ENCODE results near the gene TEPSIN. TPM values are rescaled to one million over a fixed set of nuclear protein-coding genes. Genes with fewer than 3 reads are reported as not detected.

TEPSIN gene
- total RNA-seq, 1 experiment from 2014 or later = 38.8 TPM

GRCh38 chr17:81183316-81183715 lies 55.5 kb downstream of the TEPSIN start:
- Histone ChIP-seq H3K18ac (ENCODE audit: insufficient read length, low read depth, low read length) (no peak overlapping the region), H3K79me1 (ENCODE audit: insufficient read depth, low read depth, low read length, poor library complexity, severe bottlenecking) (no peaks in the 10 kb centered on the region), H3K27me3 (ENCODE audit: insufficient read depth, low read length) (no peaks in the 10 kb centered on the region), H2BK15ac (ENCODE audit: low read depth, low read length) (no peak overlapping the region), H3K23ac (ENCODE audit: insufficient read length, low read depth, low read length) (no peak overlapping the region), H4K5ac (ENCODE audit: insufficient read length, low read depth, low read length) (no peak overlapping the region), H2BK12ac (ENCODE audit: insufficient read length, low read depth, low read length) (no peak overlapping the region), H3K4ac (ENCODE audit: low read depth, low read length) (no peak overlapping the region), H2AFZ (ENCODE audit: low read length) (no peak overlapping the region), H3K4me2 (ENCODE audit: insufficient read depth, insufficient read length, low read length) (no peak overlapping the region), H4K20me1 (ENCODE audit: control insufficient read depth, insufficient read depth, insufficient read length) (no peaks in the 10 kb centered on the region), H3T11ph (ENCODE audit: low read length) (no peak overlapping the region), H2BK20ac (ENCODE audit: low read depth, low read length, poor library complexity, severe bottlenecking) (no peak overlapping the region), H3K9me3 (ENCODE audit: control insufficient read depth, low read depth, low read length) (no peaks in the 10 kb centered on the region), H2AK5ac (ENCODE audit: insufficient read length, low read length) (no peak overlapping the region), H2BK120ac (ENCODE audit: low read depth, low read length, poor library complexity, severe bottlenecking) (no peak overlapping the region), H3K23me2 (ENCODE audit: insufficient read length, low read depth, low read length, poor library complexity, severe bottlenecking) (no peaks in the 10 kb centered on the region), H3K79me2 (ENCODE audit: insufficient read depth, low read length) (no peaks in the 10 kb centered on the region), H3K14ac (ENCODE audit: insufficient read depth, low read length) (no peak overlapping the region), H3K27ac (ENCODE audit: insufficient read length, low read depth, low read length) (no peak overlapping the region), H4K91ac (ENCODE audit: insufficient read length, low read depth, low read length) (no peak overlapping the region), H3K56ac (ENCODE audit: insufficient read length, low read depth, low read length) (no peak overlapping the region), H2BK5ac (ENCODE audit: insufficient read length, low read length) (no peak overlapping the region), H4K8ac (replicated peaks; ENCODE audit: insufficient read length, low read depth, low read length) (no peak overlapping the region), H3K4me1 (ENCODE audit: insufficient read depth, low read length) (no peaks in the 10 kb centered on the region), H3K9ac (ENCODE audit: extremely low read depth, insufficient read length, low read length) (no peak overlapping the region)
- Mint-ChIP-seq H3K36me3 (ENCODE audit: insufficient read depth in 1 of 3, low read depth in 3 of 3) (no peaks in the 10 kb centered on the region), H3K4me3 (no peak overlapping the region), H3K9me3 (no peaks in the 10 kb centered on the region), H3K27me3 (ENCODE audit: low read depth) (no peaks in the 10 kb centered on the region), H3K27ac (no peak overlapping the region), H3K4me1 (peaks cover 2 to 4% of the 10 kb centered on the region in 2 experiments; a peak in 1 of 4 replicates)
- WGBS (ENCODE audit: extremely low coverage, insufficient read length, low lambda C conversion rate) = no CpG with 5 or more reads among the region's 10 CpGs
- no peak for DNase-seq
- no peak for TF ChIP-seq CTCF (conservative IDR thresholded peaks at IDR 0.05)
